ENCODE data around the gene INSL3.

GRCh38 chr19:17824339-17824738 is 3.0 kb upstream of the INSL3 start:
- no peak for TF ChIP-seq POLR2A (IDR thresholded peaks at IDR 0.05; ENCODE audit: low read depth)
- no peak for TF ChIP-seq CTCF (IDR thresholded peaks at IDR 0.05)
- no peak for TF ChIP-seq POLR2AphosphoS5 (IDR thresholded peaks at IDR 0.05)
